ENCODE results near the gene SND1.

SND1 gene

GRCh38 chr7:127879436-127879835 lies 227.4 kb downstream of the SND1 start:
- H3K4me3 ChIP-seq (ENCODE audit: control insufficient read depth in 1 of 7, extremely low read depth in 1 of 7, insufficient read depth in 4 of 7, low read depth in 2 of 7, low read length in 6 of 7): no peak overlapping the region
- ChIA-PET POLR2A (no interaction called here), CTCF (no interaction called here)
- DNase-seq: no peak
- H3K27me3 ChIP-seq (replicated peaks in 2 of 5; ENCODE audit: control insufficient read depth in 4 of 5, insufficient read depth in 5 of 5, low read length in 4 of 5): no peaks in the 10 kb centered on the region
- no peaks in the 10 kb centered on the region for H3K9me3 ChIP-seq (ENCODE audit: control extremely low read depth in 1 of 5, control insufficient read depth in 4 of 5, insufficient read depth in 2 of 5, low read depth in 1 of 5, low read length in 4 of 5)
- no peak overlapping the region for H3K27ac ChIP-seq (ENCODE audit: insufficient read depth in 1 of 2, low read depth in 1 of 2, low read length in 2 of 2, poor library complexity in 1 of 2, severe bottlenecking in 2 of 2)
- peaks cover 0 to 2% (median 0%) of the 10 kb centered on the region in 4 experiments for H3K36me3 ChIP-seq (ENCODE audit: control insufficient read depth in 4 of 4, insufficient read depth in 4 of 4, low read length in 3 of 4)
- WGBS (ENCODE audit: insufficient coverage): 83% methylated on average over 1 of the region's 4 CpGs
- H3K4me1 ChIP-seq (ENCODE audit: control extremely low read depth in 1 of 4, control insufficient read depth in 4 of 4, insufficient read depth in 4 of 4, low read length in 3 of 4): peaks cover 0 to 3% (median 2%) of the 10 kb centered on the region in 4 experiments

- Histone ChIP-seq H3K4me3 (ENCODE audit: control insufficient read depth in 1 of 7, extremely low read depth in 1 of 7, insufficient read depth in 4 of 7, low read depth in 2 of 7, low read length in 6 of 7) (no peak overlapping the region), H3K4me1 (ENCODE audit: control extremely low read depth in 1 of 4, control insufficient read depth in 4 of 4, insufficient read depth in 4 of 4, low read length in 3 of 4) (peaks cover 0 to 3% (median 2%) of the 10 kb centered on the region in 4 experiments), H3K9me3 (ENCODE audit: control extremely low read depth in 1 of 5, control insufficient read depth in 4 of 5, insufficient read depth in 2 of 5, low read depth in 1 of 5, low read length in 4 of 5) (no peaks in the 10 kb centered on the region), H3K27me3 (replicated peaks in 2 of 5; ENCODE audit: control insufficient read depth in 4 of 5, insufficient read depth in 5 of 5, low read length in 4 of 5) (no peaks in the 10 kb centered on the region), H3K36me3 (ENCODE audit: control insufficient read depth in 4 of 4, insufficient read depth in 4 of 4, low read length in 3 of 4) (peaks cover 0 to 2% (median 0%) of the 10 kb centered on the region in 4 experiments), H3K27ac (ENCODE audit: insufficient read depth in 1 of 2, low read depth in 1 of 2, low read length in 2 of 2, poor library complexity in 1 of 2, severe bottlenecking in 2 of 2) (no peak overlapping the region)
- 90% methylated on average over 3 of the region's 5 CpGs for WGBS (ENCODE audit: insufficient coverage)
- CTCF ChIA-PET: interaction anchor here (1.4 kb wide), 1 partner anchor 9 kb away, joined by 4 read pairs; no protein-coding TSS in a partner anchor
- POLR2A ChIA-PET: no interaction called here
- DNase-seq: no peak
These were observed 227.9 kb downstream of the SND1 start for GRCh38 chr7:127879942-127880341.

DNA sequence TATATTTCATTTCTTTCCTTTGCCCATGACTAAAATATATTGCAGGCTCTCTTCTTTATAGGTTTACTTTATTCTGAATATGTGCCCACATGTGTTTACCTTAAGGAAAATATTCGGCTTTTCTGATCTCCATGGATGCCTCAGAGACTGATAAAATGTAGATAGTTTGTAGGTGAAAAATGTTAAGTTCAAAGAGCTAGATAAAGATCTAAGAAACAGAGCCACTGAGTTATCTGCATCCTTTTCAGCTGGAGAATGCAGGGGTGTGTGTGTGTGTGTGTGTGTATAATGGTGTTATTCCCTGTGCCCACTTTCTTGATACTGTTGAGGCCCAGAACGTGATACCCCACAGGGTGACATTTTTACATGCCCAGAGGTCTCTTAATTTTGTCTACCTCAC lies 228.5 kb downstream of the SND1 start:
- POLR2A ChIA-PET: no interaction called here
- peaks cover 0 to 2% (median 0%) of the 10 kb centered on the region in 4 experiments for H3K36me3 ChIP-seq (ENCODE audit: control insufficient read depth in 4 of 4, insufficient read depth in 4 of 4, low read length in 3 of 4)
- peaks cover under 1 to 3% (median 2%) of the 10 kb centered on the region in 4 experiments for H3K4me1 ChIP-seq (ENCODE audit: control extremely low read depth in 1 of 4, control insufficient read depth in 4 of 4, insufficient read depth in 4 of 4, low read length in 3 of 4)
- H3K4me3 ChIP-seq (ENCODE audit: control insufficient read depth in 1 of 7, extremely low read depth in 1 of 7, insufficient read depth in 4 of 7, low read depth in 2 of 7, low read length in 6 of 7): no peak overlapping the region
- no peak for DNase-seq
- H3K9me3 ChIP-seq (ENCODE audit: control extremely low read depth in 1 of 5, control insufficient read depth in 4 of 5, insufficient read depth in 2 of 5, low read depth in 1 of 5, low read length in 4 of 5): no peaks in the 10 kb centered on the region
- no peaks in the 10 kb centered on the region for H3K27me3 ChIP-seq (replicated peaks in 2 of 5; ENCODE audit: control insufficient read depth in 4 of 5, insufficient read depth in 5 of 5, low read length in 4 of 5)
- H3K27ac ChIP-seq (ENCODE audit: insufficient read depth in 1 of 2, low read depth in 1 of 2, low read length in 2 of 2, poor library complexity in 1 of 2, severe bottlenecking in 2 of 2): no peak overlapping the region
- WGBS (ENCODE audit: insufficient coverage): no CpG with 5 or more reads among the region's 2 CpGs
- CTCF ChIA-PET: interaction anchor here (0.9 to 1.4 kb wide), 2 partner anchors 9 to 26 kb away, joined by 3 to 4 read pairs; no protein-coding TSS in a partner anchor

DNA sequence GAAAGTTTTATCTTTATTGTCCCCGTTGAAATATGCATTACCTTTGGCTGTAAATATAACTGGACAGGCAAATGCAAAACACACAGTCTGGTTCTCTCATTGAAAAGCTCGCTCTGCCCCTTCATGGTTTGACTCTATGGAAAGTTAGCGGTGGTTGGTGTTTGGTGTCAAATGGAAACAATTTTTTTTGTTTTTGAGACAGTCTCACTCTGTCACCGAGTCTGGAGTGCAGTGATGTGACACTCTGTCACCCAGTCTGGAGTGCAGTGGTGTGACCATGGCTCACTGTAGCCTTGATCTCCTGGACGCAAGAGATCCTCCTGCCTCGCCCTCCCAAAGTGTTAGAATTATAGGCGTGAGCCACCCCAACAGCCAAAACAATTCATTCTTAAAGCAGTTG lies 229.6 kb downstream of the SND1 start:
- no peak for DNase-seq
- peaks cover 0 to 2% (median 0%) of the 10 kb centered on the region in 4 experiments for H3K36me3 ChIP-seq (ENCODE audit: control insufficient read depth in 4 of 4, insufficient read depth in 4 of 4, low read length in 3 of 4)
- no peaks in the 10 kb centered on the region for H3K9me3 ChIP-seq (ENCODE audit: control extremely low read depth in 1 of 5, control insufficient read depth in 4 of 5, insufficient read depth in 2 of 5, low read depth in 1 of 5, low read length in 4 of 5)
- ChIA-PET POLR2A (no interaction called here), CTCF (interaction anchor here (0.9 to 1.4 kb wide), 2 partner anchors 10 to 25 kb away, joined by 3 to 4 read pairs; no protein-coding TSS in a partner anchor)
- no peaks in the 10 kb centered on the region for H3K27me3 ChIP-seq (replicated peaks in 2 of 5; ENCODE audit: control insufficient read depth in 4 of 5, insufficient read depth in 5 of 5, low read length in 4 of 5)
- 98% methylated on average over 4 of the region's 7 CpGs for WGBS (ENCODE audit: insufficient coverage)
- no peak overlapping the region for H3K27ac ChIP-seq (ENCODE audit: insufficient read depth in 1 of 2, low read depth in 1 of 2, low read length in 2 of 2, poor library complexity in 1 of 2, severe bottlenecking in 2 of 2)
- peaks cover 2 to 4% (median 3%) of the 10 kb centered on the region in 4 experiments for H3K4me1 ChIP-seq (ENCODE audit: control extremely low read depth in 1 of 4, control insufficient read depth in 4 of 4, insufficient read depth in 4 of 4, low read length in 3 of 4)
- H3K4me3 ChIP-seq (ENCODE audit: control insufficient read depth in 1 of 7, extremely low read depth in 1 of 7, insufficient read depth in 4 of 7, low read depth in 2 of 7, low read length in 6 of 7): no peak overlapping the region

DNA sequence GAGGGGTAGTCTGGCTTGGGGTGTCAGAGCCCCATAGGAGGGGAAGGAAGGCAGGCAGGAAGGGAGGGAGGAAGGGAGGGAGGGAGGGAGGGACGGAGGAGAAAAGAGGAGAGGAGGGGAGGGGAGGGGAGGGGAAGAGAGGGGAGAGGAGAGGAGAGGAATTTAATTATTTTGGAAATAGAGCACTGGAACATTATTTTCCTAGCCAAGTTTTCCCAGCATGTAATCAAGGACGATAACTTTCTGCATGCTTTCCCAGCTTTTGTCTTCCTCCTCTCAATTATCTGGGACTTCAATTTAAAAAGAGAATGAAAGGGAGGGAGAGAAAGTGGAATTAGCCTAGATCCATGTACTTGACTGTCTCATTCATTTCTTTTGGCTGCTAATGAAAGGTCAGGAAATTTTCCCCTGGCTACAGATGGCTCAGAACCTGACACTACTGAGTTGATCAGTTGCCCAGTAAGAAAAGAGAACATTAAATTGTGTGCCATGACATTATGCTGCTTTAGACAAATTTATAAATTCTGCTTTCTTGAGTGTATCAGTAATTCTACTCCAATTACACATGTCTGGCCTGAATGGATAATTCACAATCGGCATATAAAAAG lies 230.4 kb downstream of the SND1 start:
- Histone ChIP-seq H3K27ac (ENCODE audit: insufficient read depth in 1 of 2, low read depth in 1 of 2, low read length in 2 of 2, poor library complexity in 1 of 2, severe bottlenecking in 2 of 2) (no peak overlapping the region), H3K4me3 (ENCODE audit: control insufficient read depth in 1 of 7, extremely low read depth in 1 of 7, insufficient read depth in 4 of 7, low read depth in 2 of 7, low read length in 6 of 7) (no peak overlapping the region), H3K4me1 (ENCODE audit: control extremely low read depth in 1 of 4, control insufficient read depth in 4 of 4, insufficient read depth in 4 of 4, low read length in 3 of 4) (peaks cover 1 to 4% (median 3%) of the 10 kb centered on the region in 4 experiments), H3K27me3 (replicated peaks in 2 of 5; ENCODE audit: control insufficient read depth in 4 of 5, insufficient read depth in 5 of 5, low read length in 4 of 5) (no peaks in the 10 kb centered on the region), H3K36me3 (ENCODE audit: control insufficient read depth in 4 of 4, insufficient read depth in 4 of 4, low read length in 3 of 4) (peaks cover 0 to 2% (median 0%) of the 10 kb centered on the region in 4 experiments), H3K9me3 (ENCODE audit: control extremely low read depth in 1 of 5, control insufficient read depth in 4 of 5, insufficient read depth in 2 of 5, low read depth in 1 of 5, low read length in 4 of 5) (no peaks in the 10 kb centered on the region)
- CTCF ChIA-PET: interaction anchor here (0.6 kb wide), 1 partner anchor 35 kb away, joined by 3 read pairs; no protein-coding TSS in a partner anchor
- no peak for DNase-seq
- WGBS (ENCODE audit: insufficient coverage): 100% methylated on average over 2 of the region's 3 CpGs
- POLR2A ChIA-PET: no interaction called here

- Histone ChIP-seq H3K4me3 (ENCODE audit: control insufficient read depth in 1 of 7, extremely low read depth in 1 of 7, insufficient read depth in 4 of 7, low read depth in 2 of 7, low read length in 6 of 7) (no peak overlapping the region), H3K9me3 (ENCODE audit: control extremely low read depth in 1 of 5, control insufficient read depth in 4 of 5, insufficient read depth in 2 of 5, low read depth in 1 of 5, low read length in 4 of 5) (no peaks in the 10 kb centered on the region), H3K36me3 (ENCODE audit: control insufficient read depth in 4 of 4, insufficient read depth in 4 of 4, low read length in 3 of 4) (peaks cover 3 to 17% (median 10%) of the 10 kb centered on the region in 4 experiments), H3K4me1 (ENCODE audit: control extremely low read depth in 1 of 4, control insufficient read depth in 4 of 4, insufficient read depth in 4 of 4, low read length in 3 of 4) (peaks cover 0 to 4% (median under 1%) of the 10 kb centered on the region in 4 experiments), H3K27me3 (replicated peaks in 2 of 5; ENCODE audit: control insufficient read depth in 4 of 5, insufficient read depth in 5 of 5, low read length in 4 of 5) (no peaks in the 10 kb centered on the region), H3K27ac (ENCODE audit: insufficient read depth in 1 of 2, low read depth in 1 of 2, low read length in 2 of 2, poor library complexity in 1 of 2, severe bottlenecking in 2 of 2) (no peak overlapping the region)
- 94% methylated on average over 3 of the region's 3 CpGs for WGBS (ENCODE audit: insufficient coverage)
- ChIA-PET CTCF (no interaction called here), POLR2A (no interaction called here)
- peak in 1 of 3 donors; percentile 17 for DNase-seq
These were observed 232.1 kb downstream of the SND1 start for GRCh38 chr7:127884066-127884559.

- H3K27me3 ChIP-seq (replicated peaks in 2 of 5; ENCODE audit: control insufficient read depth in 4 of 5, insufficient read depth in 5 of 5, low read length in 4 of 5): no peaks in the 10 kb centered on the region
- DNase-seq: no peak
- peaks cover 6 to 23% (median 15%) of the 10 kb centered on the region in 4 experiments for H3K36me3 ChIP-seq (ENCODE audit: control insufficient read depth in 4 of 4, insufficient read depth in 4 of 4, low read length in 3 of 4)
- WGBS (ENCODE audit: insufficient coverage): 100% methylated on average over 1 of the region's 3 CpGs
- CTCF ChIA-PET: no interaction called here
- H3K27ac ChIP-seq (ENCODE audit: insufficient read depth in 1 of 2, low read depth in 1 of 2, low read length in 2 of 2, poor library complexity in 1 of 2, severe bottlenecking in 2 of 2): peak overlapping the region; percentile 46 to 65
- POLR2A ChIA-PET: no interaction called here
- H3K4me3 ChIP-seq (ENCODE audit: control insufficient read depth in 1 of 7, extremely low read depth in 1 of 7, insufficient read depth in 4 of 7, low read depth in 2 of 7, low read length in 6 of 7): no peak overlapping the region
- H3K4me1 ChIP-seq (ENCODE audit: control extremely low read depth in 1 of 4, control insufficient read depth in 4 of 4, insufficient read depth in 4 of 4, low read length in 3 of 4): peaks cover 0 to 5% (median under 1%) of the 10 kb centered on the region in 4 experiments
- no peaks in the 10 kb centered on the region for H3K9me3 ChIP-seq (ENCODE audit: control extremely low read depth in 1 of 5, control insufficient read depth in 4 of 5, insufficient read depth in 2 of 5, low read depth in 1 of 5, low read length in 4 of 5)
These were observed 233.3 kb downstream of the SND1 start for GRCh38 chr7:127885222-127885772.

Data from common myeloid progenitor, CD34-positive (primary cell).